ENCODE results near the gene BCKDHB. TPM values are rescaled to one million over a fixed set of nuclear protein-coding genes. Genes with fewer than 3 reads are reported as not detected.

The BCKDHB gene
- total RNA-seq, 1 experiment from 2014 or later: 14.2 TPM

DNA sequence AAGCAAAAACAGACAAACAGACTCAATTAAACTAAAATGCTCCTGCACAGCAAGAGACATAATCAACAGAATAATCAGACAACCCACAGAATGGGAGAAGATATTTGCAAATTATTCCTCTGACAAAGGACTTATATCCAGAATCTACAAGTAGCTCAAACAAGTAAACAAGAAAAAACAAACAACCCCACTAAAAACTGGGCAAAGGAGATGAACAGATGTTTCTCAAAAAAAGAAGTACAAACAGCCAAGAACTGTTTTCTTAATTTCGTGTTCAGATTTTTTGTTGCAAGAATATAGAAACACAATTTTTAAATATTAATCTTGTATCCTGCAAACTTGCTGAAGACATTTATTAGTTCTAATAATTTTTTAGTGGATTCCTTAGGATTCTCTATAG is 274.1 kb downstream of the BCKDHB start:
- DNase-seq (ENCODE audit: low spot score): no peak

DNA sequence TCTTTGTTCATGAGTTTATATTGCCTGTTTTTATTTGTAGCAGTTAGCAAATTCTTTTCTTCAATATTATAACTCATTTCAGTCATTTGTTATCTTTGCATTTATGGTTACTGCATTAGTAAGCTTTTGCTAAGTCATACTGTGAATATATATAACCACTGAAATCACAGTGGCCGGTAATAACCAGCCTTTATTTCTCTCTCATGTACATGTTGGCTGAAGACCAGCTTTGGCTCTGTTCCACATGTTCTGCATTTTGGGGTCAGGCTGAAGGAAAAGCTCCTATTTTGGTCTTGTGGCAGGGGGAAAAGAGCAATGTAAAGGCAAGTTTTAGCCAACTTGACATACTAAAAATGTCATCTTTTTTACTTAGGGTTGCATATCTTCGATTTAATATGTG is 276.3 kb downstream of the BCKDHB start:
- DNase-seq (ENCODE audit: low spot score): no peak

DNA sequence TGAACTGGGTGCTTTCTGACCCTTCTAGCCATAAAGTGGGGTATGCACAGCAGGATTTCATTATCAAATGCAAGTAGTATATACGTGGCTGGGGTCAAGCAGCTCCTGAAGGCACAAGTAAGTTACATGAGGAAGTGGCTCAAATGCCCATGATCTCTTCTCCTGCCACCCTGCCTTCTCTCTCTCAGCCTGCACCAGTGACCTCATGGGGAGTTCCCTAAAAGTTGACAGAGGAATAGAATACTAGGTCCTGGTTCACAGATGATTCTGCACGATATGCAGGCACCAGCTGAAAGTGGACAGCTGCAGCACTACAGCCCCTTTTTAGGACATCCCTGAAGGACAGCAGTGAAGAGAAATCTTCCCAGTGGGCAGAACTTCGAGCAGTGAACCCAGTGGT is 282.0 kb downstream of the BCKDHB start:
- DNase-seq (ENCODE audit: low spot score): no peak

Other genes starting within 250 kb of the BCKDHB start
- 2.4 and 3.6 TPM in 2 replicates for gene ELOVL4, start 159.1 kb upstream of the BCKDHB start, total RNA-seq (2014; rRNA removed; shearing (Covaris generic))
- gene TTK, start 102.0 kb upstream of the BCKDHB start, total RNA-seq (2014; rRNA removed; shearing (Covaris generic)): 63.1 and 137 TPM in 2 replicates